Trophoblast cell (in vitro differentiated cells and primary cell): ENCODE data around the gene EPB41L3.

Experiments used
- DNase-seq, 2 donors: peaks; one replicate each; pipeline ENCODE4 v3.0.0-alpha.2; 2016
- H2AFZ ChIP-seq: 2 replicates; pipeline ENCODE4 v1.6.1; 2013; ENCODE audit warnings: low read length, moderate library complexity, mild to moderate bottlenecking; ENCODE audit not compliant: insufficient read depth, poor library complexity
- H2AK5ac ChIP-seq: 2 replicates; pipeline ENCODE4 v1.6.1; 2013; ENCODE audit warnings: mild to moderate bottlenecking, low read length
- H2BK120ac ChIP-seq: 2 replicates; pipeline ENCODE4 v1.6.1; 2013; ENCODE audit warnings: low read length, mild to moderate bottlenecking, moderate library complexity; ENCODE audit not compliant: insufficient read depth, poor library complexity
- H2BK12ac ChIP-seq: 2 replicates; pipeline ENCODE4 v1.6.1; 2013; ENCODE audit warnings: mild to moderate bottlenecking, low read length, moderate library complexity
- H2BK5ac ChIP-seq: 2 replicates; pipeline ENCODE4 v1.6.1; 2013; ENCODE audit warnings: low read length, low read depth, moderate library complexity, mild to moderate bottlenecking; ENCODE audit not compliant: poor library complexity
- H3K14ac ChIP-seq: 2 replicates; pipeline ENCODE4 v1.6.1; 2013; ENCODE audit warnings: mild to moderate bottlenecking, low read length
- H3K18ac ChIP-seq: 2 replicates; pipeline ENCODE4 v1.6.1; 2013; ENCODE audit warnings: mild to moderate bottlenecking, low read length
- H3K23ac ChIP-seq: 2 replicates; pipeline ENCODE4 v1.6.1; 2013; ENCODE audit warnings: low read length
- H3K27ac ChIP-seq: 2 replicates; pipeline ENCODE4 v1.5.1; 2013; ENCODE audit warnings: low read depth, mild to moderate bottlenecking, inconsistent platforms, low read length, moderate library complexity
- H3K27me3 ChIP-seq: 2 replicates; pipeline ENCODE4 v1.6.1; 2013; ENCODE audit warnings: inconsistent platforms, mild to moderate bottlenecking, low read length, moderate library complexity; ENCODE audit not compliant: insufficient read depth
- H3K36me3 ChIP-seq, 2 experiments: 1 replicate in 1 of 2; 2 replicates in 1 of 2; pipeline ENCODE4 v1.6.1; 2013; ENCODE audit warnings: low read length in 2 of 2, mild to moderate bottlenecking in 2 of 2, moderate library complexity in 1 of 2; ENCODE audit not compliant: insufficient read depth in 2 of 2, control insufficient read depth in 1 of 2
- H3K4ac ChIP-seq: 2 replicates; pipeline ENCODE4 v1.6.1; 2013; ENCODE audit warnings: low read depth, mild to moderate bottlenecking, low read length, moderate library complexity
- H3K4me1 ChIP-seq, 2 experiments: 1 replicate in 1 of 2; 2 replicates in 1 of 2; pipeline ENCODE4 v1.6.1; 2013; ENCODE audit warnings: low read length in 2 of 2, mild to moderate bottlenecking in 2 of 2, moderate library complexity in 1 of 2; ENCODE audit not compliant: insufficient read depth in 2 of 2, control insufficient read depth in 1 of 2
- H3K4me2 ChIP-seq: 2 replicates; pipeline ENCODE4 v1.6.1; 2013; ENCODE audit warnings: inconsistent platforms, mild to moderate bottlenecking, low read length, moderate library complexity
- H3K4me3 ChIP-seq: 2 replicates; pipeline ENCODE4 v1.5.1; 2013; ENCODE audit warnings: mild to moderate bottlenecking, low read depth, low read length, inconsistent platforms
- H3K79me1 ChIP-seq: one replicate; pipeline ENCODE4 v1.6.1; 2013; ENCODE audit warnings: low read length
- H3K79me2 ChIP-seq: 2 replicates; pipeline ENCODE4 v1.6.1; 2013; ENCODE audit warnings: low read length, mild to moderate bottlenecking; ENCODE audit not compliant: control insufficient read depth, insufficient read depth, poor library complexity
- H3K9ac ChIP-seq: 2 replicates; pipeline ENCODE4 v1.6.1; 2013; ENCODE audit warnings: mild to moderate bottlenecking, low read length
- H3K9me3 ChIP-seq: 2 replicates; pipeline ENCODE4 v1.6.1; 2013; ENCODE audit warnings: low read depth, mild to moderate bottlenecking, control low read depth, inconsistent platforms, low read length; ENCODE audit not compliant: insufficient read depth
- H4K12ac ChIP-seq: 2 replicates; pipeline ENCODE4 v1.6.1; 2013; ENCODE audit warnings: low read depth, mild to moderate bottlenecking, low read length, moderate library complexity
- H4K8ac ChIP-seq: 2 replicates; pipeline ENCODE4 v1.6.1; 2013; ENCODE audit warnings: low read depth, mild to moderate bottlenecking, low read length, moderate library complexity
- H4K91ac ChIP-seq: one replicate; pipeline ENCODE4 v1.6.1; 2013; ENCODE audit warnings: low read depth, mild to moderate bottlenecking, low read length, moderate library complexity
- WGBS: extraction: QIAGEN DNeasy Blood & Tissue Kit; methylation state at CpG from one replicate; pipeline ENCODE4 v1.1.7; 2013; ENCODE audit warnings: missing lambda C conversion rate; ENCODE audit not compliant: insufficient read length, insufficient coverage; ENCODE audit errors: extremely low coverage; 5-methylcytosine and 5-hydroxymethylcytosine counted together

Gene EPB41L3

DNA sequence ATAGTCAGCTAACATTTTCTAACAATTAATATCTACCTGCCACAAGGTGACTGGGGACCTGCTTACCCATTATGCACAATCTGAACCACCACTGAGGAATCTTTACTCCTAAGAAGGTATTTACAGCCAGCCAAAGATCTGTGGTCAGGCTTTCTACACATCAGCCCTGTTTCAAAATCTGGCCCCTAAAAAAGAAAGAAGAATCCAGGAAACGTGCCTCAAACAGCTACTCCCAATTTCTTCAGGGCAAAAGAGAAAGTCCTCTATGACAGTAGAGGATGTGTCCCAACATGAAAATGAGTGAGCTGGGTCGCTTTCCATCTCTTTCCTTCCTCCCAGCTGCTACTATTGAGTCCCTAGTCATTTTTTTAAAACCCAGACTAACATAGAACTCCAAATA, 79.5 kb downstream of the EPB41L3 start:
- no peak overlapping the region for H2BK120ac ChIP-seq
- no peak overlapping the region for H3K4me2 ChIP-seq
- no peak overlapping the region for H4K8ac ChIP-seq
- H3K4me1 ChIP-seq, result peaks cover 16 to 19% of the 10 kb centered on the region in 2 experiments
- no CpG with 5 or more reads among the region's 2 CpGs for WGBS
- H2BK5ac ChIP-seq, result no peak overlapping the region
- no peak overlapping the region for H2AFZ ChIP-seq
- no peak overlapping the region for H3K9ac ChIP-seq
- H3K79me1 ChIP-seq, result peaks cover 19% of the 10 kb centered on the region
- H2BK12ac ChIP-seq, result no peak overlapping the region
- H3K79me2 ChIP-seq, result peaks cover 4% of the 10 kb centered on the region
- no peaks in the 10 kb centered on the region for H3K27me3 ChIP-seq
- H3K23ac ChIP-seq, result no peak overlapping the region
- no peak overlapping the region for H4K91ac ChIP-seq
- no peak overlapping the region for H3K18ac ChIP-seq
- H2AK5ac ChIP-seq, result no peak overlapping the region
- no peaks in the 10 kb centered on the region for H3K9me3 ChIP-seq
- no peak overlapping the region for H3K4ac ChIP-seq
- H3K27ac ChIP-seq, result peak overlapping the region; percentile 43
- no peak overlapping the region for H3K4me3 ChIP-seq
- H3K36me3 ChIP-seq, result peaks cover 9 to 12% of the 10 kb centered on the region in 2 experiments
- H4K12ac ChIP-seq, result no peak overlapping the region
- H3K14ac ChIP-seq, result no peak overlapping the region
- peak in 1 of 2 donors; percentile 9 for DNase-seq

DNA sequence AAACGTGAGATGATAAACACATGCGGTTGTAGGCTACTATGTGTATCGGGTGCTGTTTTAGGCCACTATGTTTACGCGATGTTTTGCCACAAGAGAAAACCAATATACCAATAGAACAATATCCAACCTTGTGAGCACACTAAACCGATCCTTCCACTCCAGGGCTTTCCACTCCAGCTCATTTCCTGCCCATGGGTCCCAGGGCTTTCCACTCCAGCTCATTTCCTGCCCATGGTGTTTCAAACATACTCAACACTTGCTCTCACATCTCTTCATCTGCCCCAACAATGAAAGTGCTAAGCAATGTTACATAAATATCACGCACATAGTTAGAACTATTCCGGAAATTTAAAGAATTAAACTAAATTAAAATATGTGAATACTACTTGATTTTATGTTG, 80.0 kb downstream of the EPB41L3 start:
- Histone ChIP-seq H4K12ac (no peak overlapping the region), H3K9me3 (no peaks in the 10 kb centered on the region), H3K4ac (peak overlapping the region; percentile 37), H3K27ac (peak overlapping the region; percentile 53), H3K4me3 (no peak overlapping the region), H3K36me3 (peaks cover 6 to 9% of the 10 kb centered on the region in 2 experiments), H4K8ac (peak overlapping the region; percentile 68), H3K14ac (peak overlapping the region; percentile 46), H3K79me1 (peaks cover 21% of the 10 kb centered on the region), H3K27me3 (no peaks in the 10 kb centered on the region), H3K79me2 (peaks cover 4% of the 10 kb centered on the region), H3K18ac (peak overlapping the region; percentile 56), H2BK12ac (peak overlapping the region; percentile 87), H4K91ac (peak overlapping the region; percentile 45), H3K23ac (no peak overlapping the region), H3K4me2 (no peak overlapping the region), H2AFZ (no peak overlapping the region), H2BK5ac (peak overlapping the region; percentile 38), H3K4me1 (peaks cover 16 to 22% of the 10 kb centered on the region in 2 experiments), H2AK5ac (no peak overlapping the region), H2BK120ac (peak overlapping the region; percentile 85), H3K9ac (no peak overlapping the region)
- WGBS, result no CpG with 5 or more reads among the region's 8 CpGs
- peak in 1 of 2 donors; percentile 4 for DNase-seq

DNA sequence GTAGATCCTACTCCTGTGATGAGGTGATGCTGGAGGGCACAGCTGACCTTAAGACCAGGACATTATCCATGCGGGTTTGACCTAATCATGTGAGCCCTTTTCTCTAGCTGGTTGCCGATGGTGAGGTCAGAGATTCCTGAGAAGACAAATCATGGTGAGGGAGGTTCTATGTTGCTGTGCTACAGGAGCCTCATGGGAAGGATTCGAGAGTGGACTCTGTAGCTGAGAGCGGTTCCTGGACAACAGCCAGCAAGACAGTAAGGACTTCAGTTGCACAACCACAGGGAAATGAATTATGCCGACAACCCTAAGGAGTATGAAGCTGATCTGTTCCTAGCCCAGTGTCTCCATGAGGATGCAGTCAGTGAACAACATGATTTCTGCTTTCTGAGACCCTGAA, 80.4 kb downstream of the EPB41L3 start:
- Histone ChIP-seq H3K14ac (peak overlapping the region; percentile 46), H2BK5ac (peak overlapping the region; percentile 38), H3K18ac (peak overlapping the region; percentile 56), H3K4me1 (peaks cover 16 to 22% of the 10 kb centered on the region in 2 experiments), H4K91ac (peak overlapping the region; percentile 45), H3K4ac (peak overlapping the region; percentile 2), H3K9me3 (no peaks in the 10 kb centered on the region), H3K27ac (peak overlapping the region; percentile 53), H3K36me3 (peaks cover 5 to 8% of the 10 kb centered on the region in 2 experiments), H3K4me2 (no peak overlapping the region), H3K27me3 (no peaks in the 10 kb centered on the region), H3K23ac (no peak overlapping the region), H3K79me1 (peaks cover 21% of the 10 kb centered on the region), H3K9ac (no peak overlapping the region), H3K4me3 (no peak overlapping the region), H2BK12ac (peak overlapping the region; percentile 87), H2BK120ac (peak overlapping the region; percentile 85), H4K8ac (peak overlapping the region; percentile 68), H4K12ac (no peak overlapping the region), H2AK5ac (peak overlapping the region; percentile 30), H2AFZ (peak overlapping the region; percentile 17), H3K79me2 (peaks cover 4% of the 10 kb centered on the region)
- no CpG with 5 or more reads among the region's 5 CpGs for WGBS
- DNase-seq, result peak; percentile 73 to 90

DNA sequence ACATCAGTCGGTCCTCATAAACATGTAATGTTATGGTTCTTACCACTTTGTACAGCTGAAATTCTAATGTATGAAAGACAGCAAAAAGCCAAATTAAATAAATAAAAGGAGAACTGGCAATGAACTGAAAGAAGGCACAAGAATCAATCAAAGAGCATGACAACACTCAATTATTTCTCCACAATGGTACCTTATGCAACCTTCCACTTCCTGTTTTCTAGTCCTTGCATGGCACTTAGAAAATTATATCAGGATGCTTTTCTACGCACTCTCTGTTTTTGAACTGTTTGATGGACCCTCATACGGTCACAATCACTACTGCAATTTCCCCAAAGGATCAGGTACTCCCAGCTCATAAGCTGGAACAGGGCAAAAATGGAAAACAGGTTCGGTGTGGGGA, 81.6 kb downstream of the EPB41L3 start:
- H4K91ac ChIP-seq, result no peak overlapping the region
- H3K4me3 ChIP-seq, result no peak overlapping the region
- no peak overlapping the region for H4K8ac ChIP-seq
- no peak overlapping the region for H2AK5ac ChIP-seq
- H3K27me3 ChIP-seq, result no peaks in the 10 kb centered on the region
- peak in 1 of 2 donors; percentile 34 for DNase-seq
- H3K36me3 ChIP-seq, result peaks cover 0 to 2% of the 10 kb centered on the region in 2 experiments
- H3K4me2 ChIP-seq, result no peak overlapping the region
- WGBS, result no CpG with 5 or more reads among the region's 4 CpGs
- H3K23ac ChIP-seq, result no peak overlapping the region
- no peaks in the 10 kb centered on the region for H3K9me3 ChIP-seq
- H3K79me2 ChIP-seq, result peaks cover 4% of the 10 kb centered on the region
- H2BK5ac ChIP-seq, result no peak overlapping the region
- H2BK120ac ChIP-seq, result no peak overlapping the region
- H3K14ac ChIP-seq, result no peak overlapping the region
- peaks cover 18 to 26% of the 10 kb centered on the region in 2 experiments for H3K4me1 ChIP-seq
- no peak overlapping the region for H3K18ac ChIP-seq
- H3K79me1 ChIP-seq, result peaks cover 27% of the 10 kb centered on the region
- no peak overlapping the region for H2BK12ac ChIP-seq
- no peak overlapping the region for H3K4ac ChIP-seq
- H3K27ac ChIP-seq, result no peak overlapping the region
- no peak overlapping the region for H2AFZ ChIP-seq
- no peak overlapping the region for H3K9ac ChIP-seq
- H4K12ac ChIP-seq, result no peak overlapping the region
